ENCODE results near the gene ENTPD2.
A peak's percentile ranks its signal among the peaks of the same experiment; 100 is the strongest.

Gene ENTPD2

DNA sequence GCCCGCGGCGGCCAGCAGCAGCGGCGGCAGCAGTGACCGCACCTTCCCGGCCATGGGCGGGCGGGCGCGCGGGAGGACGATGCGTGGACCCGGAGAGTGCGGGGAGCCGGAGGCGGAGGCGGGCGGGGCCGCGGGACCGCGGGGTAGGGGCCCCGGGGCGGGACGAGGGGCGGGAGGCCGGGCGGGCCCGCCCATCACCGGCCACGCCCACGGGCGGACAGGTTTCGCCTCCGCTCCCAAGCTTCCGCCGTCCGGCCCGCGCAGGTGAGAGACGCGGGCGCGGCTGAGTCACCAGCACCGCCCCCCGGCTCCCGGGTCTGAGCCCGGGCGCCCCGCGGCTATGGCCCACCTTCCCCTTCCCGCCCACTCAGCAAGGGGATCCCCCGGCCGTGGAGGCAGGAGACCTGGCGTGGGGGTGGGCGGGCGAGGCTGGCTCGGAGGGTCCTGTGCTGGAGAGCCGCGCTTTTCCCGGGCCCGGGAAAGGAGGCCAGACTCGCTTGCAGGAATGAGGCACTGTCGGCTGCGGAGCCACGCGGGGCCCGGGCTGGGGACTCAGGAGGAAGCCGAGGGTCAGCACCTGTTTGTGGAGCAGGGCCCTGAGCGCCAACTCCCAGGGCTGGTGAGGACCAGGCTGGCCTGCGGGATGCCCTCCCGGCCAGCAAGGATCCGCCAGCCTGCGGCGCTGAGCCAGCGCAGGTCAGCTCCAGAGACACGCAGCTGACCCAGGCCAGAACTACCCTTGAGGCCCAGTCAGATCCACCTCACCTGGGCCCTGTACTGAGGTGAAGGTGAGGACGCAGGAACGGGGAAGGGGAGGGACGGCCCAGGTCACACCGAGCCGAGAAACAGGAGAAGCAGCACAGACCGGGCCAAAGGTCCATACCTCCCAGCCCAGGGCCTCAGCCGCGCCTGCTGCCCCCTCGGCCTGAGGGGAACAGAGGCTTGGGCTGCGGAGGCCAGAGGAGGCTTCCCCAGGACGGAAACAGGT lies at the start of gene ENTPD2:
TSS of gene ENTPD2 (minus strand) at position 118 of the 988 bp plus-strand sequence. CDS start at position 54, 64 bp downstream.
- DNase-seq, result peak; percentile 35

DNA sequence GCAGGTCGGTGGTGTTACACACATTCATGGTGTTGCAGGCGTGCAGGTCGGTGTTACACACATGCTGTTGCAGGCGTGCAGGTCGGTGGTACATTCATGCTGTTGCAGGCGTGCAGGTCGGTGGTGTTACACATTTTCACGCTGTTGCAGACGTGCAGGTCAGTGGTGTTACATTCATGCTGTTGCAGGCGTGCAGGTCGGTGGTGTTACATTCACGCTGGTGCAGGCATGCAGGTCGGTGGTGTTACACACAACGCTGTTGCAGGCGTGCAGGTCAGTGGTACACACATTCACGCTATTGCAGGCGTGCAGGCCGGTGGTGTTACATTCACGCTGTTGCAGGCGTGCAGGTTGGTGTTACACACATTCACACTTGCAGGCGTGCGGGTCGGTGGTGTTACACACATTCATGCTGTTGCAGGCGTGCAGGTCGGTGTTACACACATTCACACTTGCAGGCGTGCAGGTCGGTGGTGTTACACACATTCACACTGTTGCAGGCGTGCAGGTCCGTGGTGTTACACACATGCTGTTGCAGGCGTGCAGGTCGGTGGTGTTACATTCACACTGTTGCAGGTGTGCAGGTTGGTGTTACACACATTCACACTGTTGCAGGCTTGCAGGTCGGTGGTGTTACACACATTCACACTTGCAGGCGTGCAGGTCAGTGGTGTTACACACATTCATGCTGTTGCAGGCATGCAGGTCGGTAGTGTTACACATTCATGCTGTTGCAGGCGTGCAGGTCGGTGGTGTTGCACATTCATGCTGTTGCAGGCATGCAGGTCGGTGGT lies 49.5 kb upstream of the ENTPD2 start:
- DNase-seq, result no peak

DNA sequence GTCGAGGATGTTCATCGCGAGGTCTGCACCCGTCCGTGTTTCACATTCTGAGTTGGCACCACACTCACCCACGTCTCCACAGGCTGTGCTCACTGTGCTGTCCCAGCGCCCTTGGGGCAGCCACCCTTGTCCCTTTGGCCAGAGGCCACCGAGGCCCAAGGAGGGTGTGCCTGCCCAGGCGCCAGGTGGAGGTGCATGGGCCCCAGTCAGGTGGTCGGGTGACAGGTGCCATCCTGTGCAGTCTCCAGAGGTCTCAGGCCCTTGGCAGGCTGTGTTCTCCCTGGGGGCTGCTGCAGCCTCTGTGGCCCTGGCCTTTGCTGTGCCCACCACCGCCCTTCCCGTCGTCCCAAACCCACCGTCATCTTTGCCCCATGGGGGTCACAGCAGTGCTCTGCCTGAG lies 45.4 kb upstream of the ENTPD2 start:
- no peak for DNase-seq

DNA sequence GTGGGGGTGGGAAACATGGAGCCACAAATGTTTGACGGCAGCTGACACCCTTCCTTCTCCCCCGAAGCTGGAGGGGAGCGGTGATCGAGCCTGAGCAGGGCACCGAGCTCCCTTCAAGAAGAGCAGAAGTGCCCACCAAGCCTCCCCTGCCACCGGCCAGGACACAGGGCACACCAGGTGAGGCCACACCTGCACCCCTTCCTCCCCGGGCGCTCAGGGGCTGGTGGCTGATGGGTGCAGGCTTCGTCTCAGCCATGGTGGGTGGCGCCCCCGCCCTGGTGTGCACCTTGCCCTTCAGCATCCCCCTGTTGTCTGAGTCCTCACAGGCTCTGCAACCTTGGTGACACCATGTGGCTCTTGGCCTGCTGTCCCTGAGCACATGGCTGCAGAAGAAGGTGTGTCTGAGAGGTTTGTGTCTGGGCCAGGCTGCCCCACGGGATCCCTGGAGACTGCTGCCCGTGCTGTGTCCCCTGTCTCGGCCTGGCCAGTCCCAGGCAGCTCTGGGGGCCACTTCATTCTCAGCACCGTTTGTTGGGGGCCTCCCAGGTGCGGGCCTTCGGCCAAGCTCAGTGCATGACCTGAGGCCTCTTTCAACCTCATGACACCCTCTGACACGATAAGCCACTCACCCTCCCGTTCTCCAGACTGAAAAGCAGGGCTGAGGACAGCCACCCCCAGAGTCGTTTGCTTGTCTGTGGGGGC lies 44.1 kb upstream of the ENTPD2 start:
- DNase-seq, result no peak

DNA sequence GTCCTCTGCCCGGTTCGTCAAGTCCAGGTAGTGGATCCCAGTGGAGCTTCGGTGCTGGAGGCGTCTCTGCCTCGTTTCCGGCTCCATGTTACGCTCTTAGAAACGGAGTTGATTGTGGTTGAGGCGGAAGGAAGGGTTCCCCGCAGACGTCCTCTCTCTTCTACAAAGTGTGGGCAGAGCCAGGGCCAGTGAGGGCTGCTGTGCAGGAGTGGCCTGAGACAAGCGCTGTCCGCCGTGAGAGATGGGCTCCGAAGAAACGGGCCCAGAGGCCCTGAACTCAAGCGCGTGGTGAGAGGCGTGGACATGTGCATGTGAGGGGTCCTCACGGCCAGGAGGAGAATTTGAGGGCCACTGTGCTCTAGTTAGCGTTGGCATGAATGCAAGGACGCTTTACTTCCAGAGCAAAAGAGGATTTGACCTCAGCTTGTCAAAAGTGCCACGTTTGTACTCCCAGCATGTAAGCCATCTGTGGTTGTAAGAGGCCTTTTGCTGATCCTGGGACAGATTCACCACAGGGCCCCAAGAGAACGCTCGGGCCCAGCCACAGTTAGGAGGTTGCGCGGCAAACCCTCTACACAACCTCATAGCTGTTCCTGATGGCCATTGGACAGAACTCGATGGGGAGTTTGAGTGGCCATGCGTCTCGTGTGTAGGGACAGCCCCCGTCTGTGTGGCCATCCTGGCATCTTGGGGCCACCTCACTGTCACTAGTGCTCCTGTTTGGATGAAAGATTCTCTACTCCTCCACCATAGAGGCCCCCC lies 43.1 kb upstream of the ENTPD2 start:
- no peak for DNase-seq

DNA sequence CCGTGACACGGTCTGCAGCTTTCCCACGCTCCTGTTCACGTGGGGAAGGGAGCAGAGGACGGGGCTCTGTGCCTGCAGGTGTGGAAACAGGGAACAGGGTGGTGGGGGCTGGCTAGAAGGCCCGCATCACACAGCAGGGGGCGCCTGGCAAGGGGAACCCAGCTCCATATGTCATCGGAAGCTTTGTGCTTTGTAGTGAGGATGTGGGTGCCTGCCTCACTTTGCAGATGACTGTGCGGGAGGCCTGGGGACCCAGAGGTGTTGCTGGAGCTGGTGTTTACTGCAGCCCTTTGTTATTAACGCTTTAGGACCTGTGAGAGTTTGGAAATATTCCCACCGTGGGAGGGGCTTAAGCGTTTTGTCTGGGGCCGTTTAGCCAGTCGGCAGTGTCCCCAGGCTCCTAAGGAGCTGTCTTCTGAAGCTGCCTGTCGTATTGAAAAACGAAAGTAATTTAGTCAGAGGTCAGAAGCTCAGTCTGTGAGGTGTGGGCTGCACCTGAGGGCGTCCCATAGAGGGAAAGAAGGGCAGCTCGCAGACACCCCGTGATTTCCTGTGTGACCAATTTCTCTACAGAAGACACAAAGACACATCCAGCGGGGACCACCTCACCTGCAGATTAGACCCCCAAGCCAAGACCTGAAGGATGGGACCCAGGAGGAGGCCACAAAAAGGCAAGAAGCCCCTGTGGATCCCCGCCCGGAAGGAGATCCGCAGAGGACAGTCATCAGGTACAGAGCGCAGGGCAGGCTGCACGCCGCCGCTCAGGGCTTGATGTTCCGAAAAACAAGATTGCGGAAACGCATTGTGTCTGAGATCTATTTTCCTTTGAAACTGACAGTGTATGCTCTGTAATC lies 42.0 kb upstream of the ENTPD2 start:
- DNase-seq, result peak; percentile 92

DNA sequence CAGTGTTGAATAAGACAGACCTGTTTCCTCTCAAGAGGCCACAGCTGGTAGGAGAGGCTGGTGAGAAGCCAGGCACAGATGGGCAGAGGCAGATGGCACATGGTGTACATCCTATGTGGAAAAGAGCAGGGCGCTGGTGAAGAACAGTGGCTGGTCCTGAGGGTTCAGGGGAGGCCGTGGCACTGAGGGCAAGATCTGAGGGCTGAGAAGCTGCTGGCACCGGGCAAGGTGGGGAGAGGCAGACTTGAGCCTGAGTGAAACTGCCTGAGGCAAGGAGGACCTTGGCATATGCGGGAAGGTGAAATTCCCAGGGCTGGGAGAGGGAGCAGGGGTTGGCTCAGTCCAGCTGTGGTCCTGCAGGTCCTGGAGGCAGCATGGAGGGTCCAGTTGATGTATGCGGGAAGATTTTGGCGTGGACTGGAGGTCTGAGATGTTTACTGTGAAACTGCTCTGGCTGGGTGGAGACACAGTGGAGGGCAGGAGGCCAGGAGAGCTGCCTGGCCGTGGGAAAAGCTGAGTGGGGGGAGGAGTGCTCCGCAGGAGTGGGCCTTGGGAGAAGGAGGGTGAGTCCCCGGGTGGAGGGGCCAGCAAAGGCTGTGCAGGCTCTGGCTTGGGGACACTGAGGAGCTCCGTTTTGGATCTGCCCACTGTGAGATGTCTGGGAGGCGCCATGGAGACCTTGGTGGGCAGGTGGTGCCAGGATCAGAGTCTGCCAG lies 35.5 kb upstream of the ENTPD2 start:
- no peak for DNase-seq

DNA sequence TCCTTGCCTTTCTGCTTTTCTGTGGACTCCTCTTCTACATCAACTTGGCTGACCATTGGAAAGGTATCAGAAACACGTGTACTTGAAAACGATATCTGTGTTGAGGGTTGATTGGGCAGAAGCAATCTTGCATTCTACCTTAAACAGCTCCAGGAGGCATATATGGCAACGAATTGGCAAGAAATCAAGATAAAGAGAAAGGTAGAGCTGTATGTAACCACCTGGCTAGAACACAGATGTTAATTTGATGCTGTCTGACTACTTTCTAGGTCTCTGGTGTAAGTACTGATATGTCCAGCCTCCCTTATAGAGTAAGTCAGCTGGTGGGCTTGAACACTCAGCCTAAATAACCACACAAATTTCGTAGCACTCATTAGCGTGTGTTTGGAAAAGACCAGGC lies 34.3 kb upstream of the ENTPD2 start:
- no peak for DNase-seq

DNA sequence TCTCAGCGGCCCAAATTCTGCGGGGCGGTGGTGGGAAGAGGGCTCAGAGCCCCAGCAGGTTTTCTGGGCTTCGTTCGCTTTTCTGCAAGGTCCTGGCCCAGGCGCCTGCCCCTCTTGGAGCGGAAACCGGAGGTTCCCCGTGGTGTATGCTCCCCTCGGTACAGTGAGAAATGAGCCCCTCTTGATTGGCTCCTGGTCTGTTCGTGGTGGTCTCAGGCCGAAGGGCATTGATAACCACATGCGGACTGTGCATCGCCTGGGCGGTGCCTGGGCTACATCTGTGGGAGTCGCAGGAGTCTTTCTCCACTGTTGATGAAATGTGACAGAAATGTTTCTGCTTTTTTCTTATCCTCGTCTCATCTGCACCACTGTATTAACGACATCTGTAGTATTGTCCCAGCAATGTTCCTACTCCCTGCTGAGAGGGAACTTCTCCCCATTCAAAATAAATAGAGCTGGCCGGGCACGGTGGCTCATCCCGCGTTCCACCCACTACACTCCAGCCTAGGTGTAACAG lies 33.6 kb upstream of the ENTPD2 start:
- peak; percentile 24 for DNase-seq

DNA sequence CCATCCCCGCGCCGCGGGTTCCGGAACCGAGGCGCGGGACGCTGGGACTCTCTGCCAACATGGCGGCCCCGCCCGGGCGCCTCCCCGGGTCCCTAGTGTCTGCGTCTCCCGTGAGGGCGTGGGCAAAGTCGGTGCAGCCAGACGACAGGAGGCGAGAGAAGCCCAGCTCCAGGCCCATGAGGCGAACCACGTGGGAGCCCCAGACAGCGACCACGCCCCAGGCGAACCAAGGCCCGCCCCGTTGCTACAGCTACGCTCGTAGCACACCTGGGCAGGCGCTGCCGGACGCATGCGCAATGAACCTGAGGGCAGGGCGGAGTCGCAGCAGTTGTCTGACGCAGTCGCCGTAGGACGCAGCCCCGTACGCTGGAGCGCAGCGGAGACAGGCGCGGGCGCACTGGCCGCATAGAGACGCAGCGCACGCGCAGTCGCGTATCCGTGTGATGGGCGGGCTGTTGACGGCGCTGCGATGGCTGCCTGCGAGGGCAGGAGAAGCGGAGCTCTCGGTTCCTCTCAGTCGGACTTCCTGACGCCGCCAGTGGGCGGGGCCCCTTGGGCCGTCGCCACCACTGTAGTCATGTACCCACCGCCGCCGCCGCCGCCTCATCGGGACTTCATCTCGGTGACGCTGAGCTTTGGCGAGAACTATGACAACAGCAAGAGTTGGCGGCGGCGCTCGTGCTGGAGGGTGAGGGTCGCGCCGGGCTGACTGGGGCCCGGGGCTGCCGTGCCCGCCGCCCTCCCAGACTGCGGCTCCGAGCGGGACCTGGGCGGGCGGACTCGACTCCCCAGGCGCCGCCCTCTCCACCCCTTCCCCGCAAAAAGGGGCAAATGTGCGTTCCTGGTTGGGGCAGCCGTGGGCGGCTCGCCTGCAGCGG lies 32.9 kb upstream of the ENTPD2 start, which contains the start of gene MAN1B1:
TSS of gene MAN1B1 (plus strand) at position 455 of the 878 bp plus-strand sequence. CDS start at position 470, 15 bp downstream.
- peak; percentile 100 for DNase-seq

DNA sequence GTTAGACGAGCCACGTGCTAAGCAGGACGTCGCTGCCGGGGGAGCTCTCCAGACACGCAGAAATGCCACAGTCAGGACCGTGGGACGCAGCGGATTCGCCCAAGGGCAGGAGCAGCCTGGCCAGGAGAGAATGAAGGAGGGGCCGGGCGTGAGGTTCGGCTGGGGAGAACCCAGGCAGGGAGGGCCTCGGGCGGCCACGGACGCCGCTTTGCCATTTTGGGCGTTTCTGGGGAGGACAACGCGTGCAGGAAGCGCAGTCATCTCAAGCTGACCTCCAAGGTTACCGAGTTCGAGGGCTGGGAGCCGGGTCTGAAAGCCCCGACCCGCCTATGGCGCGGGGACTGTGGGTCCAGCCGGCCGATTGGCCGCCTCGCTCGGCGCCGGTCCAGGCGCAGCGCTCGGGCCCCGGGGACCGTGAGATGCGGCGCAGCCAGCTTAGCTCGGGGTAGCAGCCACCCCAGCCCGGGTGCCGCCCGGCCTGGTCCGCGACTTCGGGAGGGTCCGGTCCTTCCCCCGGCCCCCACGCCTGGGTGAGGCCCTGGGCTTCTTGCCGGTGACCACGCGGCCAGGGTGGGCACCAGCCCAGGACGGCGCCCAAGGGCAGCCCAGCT lies 32.2 kb upstream of the ENTPD2 start:
- peak; percentile 43 for DNase-seq

DNA sequence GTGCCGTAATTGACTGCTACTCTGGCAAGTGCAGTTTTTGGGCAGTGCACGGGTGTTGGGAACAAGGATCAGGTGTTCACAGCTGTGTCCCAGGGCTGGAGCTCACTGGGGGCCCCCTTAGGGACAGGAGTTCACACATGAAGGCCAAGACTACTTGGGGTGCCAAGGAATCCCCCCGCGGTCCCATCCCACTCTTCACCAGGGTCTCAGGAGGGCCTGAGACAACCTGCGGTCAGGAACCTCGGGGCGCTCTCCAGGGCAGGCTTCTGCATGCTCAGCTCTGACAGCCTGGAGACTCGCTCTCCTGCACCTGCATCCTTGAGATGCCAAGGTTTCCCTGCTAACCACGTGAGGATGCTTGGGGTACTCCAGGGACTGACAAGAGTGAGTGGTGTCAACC lies 30.7 kb upstream of the ENTPD2 start:
- DNase-seq, result no peak

DNA sequence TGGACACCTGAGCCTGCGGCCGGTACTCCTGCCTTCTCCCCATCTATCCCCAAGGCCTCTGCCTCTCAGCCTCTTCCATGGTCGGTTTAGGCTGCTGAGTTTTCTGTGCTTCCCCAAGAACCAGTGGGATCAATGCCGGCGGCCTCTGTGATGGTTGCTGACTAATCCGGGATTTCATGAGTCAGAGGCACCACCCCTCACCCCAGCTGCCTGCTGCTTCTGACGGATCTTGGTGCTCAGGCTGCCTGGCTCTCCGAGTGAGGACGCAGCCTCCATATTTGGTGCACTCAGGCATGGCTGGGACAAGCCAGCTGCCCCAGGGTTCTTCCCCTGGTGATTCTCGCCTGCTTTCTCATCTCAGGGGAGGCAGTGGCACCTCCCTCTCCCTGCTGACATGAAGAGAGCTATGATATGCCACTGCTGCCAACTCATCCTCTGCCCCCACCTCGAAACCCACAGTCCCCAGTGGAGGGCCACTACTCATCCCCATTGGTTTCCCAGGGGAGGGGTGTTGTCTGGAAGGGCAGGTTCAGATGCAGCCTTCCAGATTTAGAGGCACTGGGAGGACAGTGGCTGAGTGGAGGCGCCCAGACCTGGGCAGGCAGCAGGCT lies 29.6 kb upstream of the ENTPD2 start:
- DNase-seq, result peak; percentile 36

DNA sequence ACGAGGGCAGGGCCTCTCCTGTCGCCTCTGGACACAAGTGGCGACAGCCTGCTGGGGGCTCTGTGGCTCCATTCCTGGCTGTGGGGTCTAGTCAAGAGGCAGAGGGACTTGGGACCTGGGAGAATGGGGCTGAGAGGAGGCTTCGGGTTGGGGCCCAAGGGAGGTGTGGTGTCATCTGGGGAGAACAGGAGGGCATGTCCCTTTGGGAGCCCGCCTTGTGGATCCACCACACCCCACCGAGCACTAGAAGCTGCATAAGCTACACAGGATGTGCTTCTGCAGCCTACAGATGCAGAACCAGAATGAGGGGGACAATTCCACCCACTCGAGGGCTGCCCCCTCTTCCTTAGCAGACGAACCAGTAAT lies 29.0 kb upstream of the ENTPD2 start:
- no peak for DNase-seq

DNA sequence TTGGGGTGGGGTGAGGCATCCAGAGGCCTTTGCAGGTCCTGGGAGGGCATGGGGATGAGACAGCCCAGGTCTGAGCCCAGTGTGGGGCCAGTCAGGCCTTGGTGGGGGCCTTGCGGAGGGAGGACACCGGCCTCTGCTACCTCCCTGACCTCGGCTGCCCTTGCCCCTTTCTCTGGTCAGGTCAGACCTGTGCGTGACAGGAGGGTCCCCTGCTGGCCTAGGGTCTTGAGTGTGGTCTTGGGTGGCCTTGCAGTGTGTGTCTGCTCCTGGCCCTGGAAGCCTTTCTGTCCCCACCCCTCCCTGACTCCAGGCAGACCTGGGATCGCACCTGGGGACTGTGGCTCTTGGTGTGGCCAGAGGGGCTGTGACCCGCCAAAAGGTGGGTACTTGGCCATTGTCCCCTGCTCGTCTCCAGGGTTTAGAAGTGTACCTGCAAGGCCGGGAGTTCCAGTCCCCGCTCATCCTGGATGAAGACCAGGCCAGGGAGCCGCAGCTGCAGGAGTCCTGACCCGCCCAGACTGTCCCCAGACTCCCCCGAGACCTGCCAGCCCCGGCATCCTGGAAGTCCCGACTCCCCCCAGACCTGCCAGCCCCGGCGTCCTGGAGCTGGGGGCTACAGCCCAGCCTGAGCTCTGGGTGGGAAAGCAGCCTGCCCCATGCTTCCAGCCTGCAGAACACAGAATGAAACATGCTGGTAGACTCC lies 28.5 kb upstream of the ENTPD2 start:
- no peak for DNase-seq

DNA sequence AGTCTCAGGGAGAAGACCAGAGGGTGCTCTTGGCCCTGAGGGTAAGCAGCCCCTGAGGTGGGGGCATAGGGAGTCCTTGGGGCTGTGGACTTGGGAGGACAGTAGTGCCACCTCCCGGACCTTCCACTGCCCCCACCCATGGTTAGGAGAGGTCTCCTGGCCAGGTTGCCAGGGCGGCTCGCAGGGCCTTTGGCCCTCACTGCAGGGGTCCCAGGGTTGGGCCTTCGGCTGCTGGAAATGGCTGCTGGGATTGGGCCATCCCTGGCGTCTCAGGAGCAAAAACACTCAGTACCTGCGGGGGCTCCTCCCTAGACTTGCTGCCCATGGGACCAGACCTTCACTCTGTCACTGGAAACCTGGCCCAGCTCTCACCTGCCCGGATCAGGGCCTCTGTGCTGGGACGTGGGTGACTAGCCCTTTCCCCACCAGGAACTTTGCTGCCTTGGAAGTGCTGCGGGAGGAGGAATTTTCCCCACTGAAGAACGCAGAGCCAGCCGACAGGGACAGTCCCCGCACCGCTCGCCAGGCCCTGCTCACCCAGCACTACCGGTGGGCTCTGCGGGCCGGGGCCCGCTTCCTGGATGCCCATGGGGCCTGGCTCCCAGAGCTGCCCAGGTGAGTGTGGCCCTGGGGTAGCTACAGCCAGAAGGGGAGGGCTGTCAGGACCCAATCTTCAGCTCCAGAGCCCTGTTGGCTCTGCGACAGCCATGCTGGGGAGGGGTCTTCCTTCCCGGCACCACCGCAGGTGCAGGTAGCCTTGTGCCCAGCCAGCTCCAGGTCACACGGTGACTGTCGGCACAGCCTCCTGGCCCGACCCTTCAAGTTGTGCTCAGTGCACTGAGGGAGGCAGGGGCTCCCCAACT lies 26.6 kb upstream of the ENTPD2 start:
- no peak for DNase-seq

DNA sequence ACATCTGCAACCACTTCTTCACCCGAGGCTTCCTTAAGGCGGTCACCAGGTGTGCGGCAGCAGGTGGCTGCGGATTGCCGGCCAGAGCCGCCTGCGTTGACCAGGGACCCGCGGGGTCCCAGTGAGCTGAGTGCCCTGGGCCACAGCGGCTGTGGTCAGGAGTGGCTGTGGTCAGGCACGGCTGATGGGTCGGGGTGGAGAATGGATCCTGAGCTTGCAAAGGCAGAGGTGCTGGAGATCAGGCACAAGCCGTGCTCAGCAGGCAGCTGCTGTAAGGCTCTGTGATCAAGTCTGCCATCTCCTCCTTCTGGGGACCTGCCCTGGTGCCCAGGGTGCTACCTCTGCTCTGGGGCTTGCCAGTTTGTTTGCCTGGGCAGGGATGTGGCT lies 25.5 kb upstream of the ENTPD2 start:
- no peak for DNase-seq

Measured in activated CD4-positive, alpha-beta T cell treated with anti-CD3 and anti-CD28 coated beads, Interleukin-2, amount 50 U/mL, for 16 hours (primary cell).